Measurements from ENCODE around the gene UGT1A6.
"Not testable (repeated sequence)": the region's sequence is repeated elsewhere in the genome, so short reads cannot be mapped to it uniquely, and the experiment has no call there.

The UGT1A6 gene

DNA sequence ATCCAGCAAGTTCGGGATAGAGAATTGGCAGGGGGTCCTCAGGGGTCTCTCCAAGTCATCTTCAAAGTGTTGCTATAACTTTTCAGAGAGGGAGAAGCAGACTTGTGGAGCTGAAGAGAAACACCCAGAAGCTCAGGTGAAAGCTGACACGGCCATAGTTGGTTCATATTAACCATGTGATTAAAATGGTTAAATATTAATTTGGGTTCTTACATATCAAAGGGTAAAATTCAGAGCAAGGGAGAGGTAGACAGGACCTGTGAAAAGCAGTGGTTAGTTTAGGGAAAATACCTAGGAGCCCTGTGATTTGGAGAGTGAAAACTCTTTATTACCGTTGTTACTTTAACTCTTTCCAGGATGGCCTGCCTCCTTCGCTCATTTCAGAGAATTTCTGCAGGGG lies at the start of gene UGT1A6:
UGT1A6 (plus strand) TSS at position 243 of the 400 bp plus-strand sequence; CDS start at position 358, 115 bp downstream.
- DNase-seq (ENCODE audit: low spot score in 2 of 2): no peak
- Mint-ChIP-seq H3K4me1 (no peaks in the 10 kb centered on the region), H3K9me3 (no peaks in the 10 kb centered on the region), H3K27me3 (peaks cover 71% of the 10 kb centered on the region), H3K27ac (ENCODE audit: low read depth) (no peak within 1 kb of the TSS), H3K36me3 (ENCODE audit: insufficient read depth) (no peaks in the 10 kb centered on the region), H3K4me3 (no peak within 1 kb of the TSS)
- ATAC-seq (replicated peaks; ENCODE audit: extremely low read depth, poor library complexity, severe bottlenecking): no peak

GRCh38 chr2:233643128-233643527 lies 49.6 kb upstream of the UGT1A6 start:
- DNase-seq (ENCODE audit: low spot score in 2 of 2): no peak
- peaks cover 35% of the 10 kb centered on the region for H3K27me3 Mint-ChIP-seq
- ATAC-seq (replicated peaks; ENCODE audit: extremely low read depth, poor library complexity, severe bottlenecking): no peak

DNA sequence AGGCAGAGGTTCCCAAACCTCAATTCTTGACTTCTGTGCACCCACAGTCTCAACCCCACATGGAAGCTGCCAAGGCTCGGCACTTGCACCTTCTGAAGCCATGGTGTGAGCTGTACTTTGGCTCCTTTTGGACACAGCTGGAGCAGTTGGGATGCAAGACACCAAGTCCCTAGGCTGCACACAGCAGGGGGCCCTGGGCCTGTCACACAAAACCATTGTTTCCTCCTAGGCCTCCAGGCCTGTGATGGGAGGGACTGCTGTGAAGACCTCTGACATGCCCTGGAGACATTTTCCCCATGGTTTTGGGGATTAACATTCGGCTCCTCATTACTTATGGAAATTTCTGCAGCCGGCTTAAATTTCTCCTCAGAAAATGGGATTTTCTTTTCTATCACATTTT lies 46.7 kb upstream of the UGT1A6 start:
- not testable (repeated sequence) for ATAC-seq (replicated peaks; ENCODE audit: extremely low read depth, poor library complexity, severe bottlenecking); H3K27ac Mint-ChIP-seq (ENCODE audit: low read depth); H3K4me1 Mint-ChIP-seq; H3K4me3 Mint-ChIP-seq; DNase-seq (ENCODE audit: low spot score in 2 of 2); H3K36me3 Mint-ChIP-seq (ENCODE audit: insufficient read depth); H3K9me3 Mint-ChIP-seq
- peaks cover 46% of the 10 kb centered on the region for H3K27me3 Mint-ChIP-seq

More at GRCh38 chr2:233643128-233643527, 49.6 kb upstream of the UGT1A6 start:
- Mint-ChIP-seq H3K36me3 (ENCODE audit: insufficient read depth) (peaks cover 2% of the 10 kb centered on the region), H3K4me1 (no peaks in the 10 kb centered on the region), H3K9me3 (peaks cover 6% of the 10 kb centered on the region), H3K27ac (ENCODE audit: low read depth) (no peak overlapping the region), H3K4me3 (no peak overlapping the region)

- Mint-ChIP-seq H3K4me1 (no peaks in the 10 kb centered on the region), H3K36me3 (ENCODE audit: insufficient read depth) (no peaks in the 10 kb centered on the region), H3K27me3 (peaks cover 61% of the 10 kb centered on the region), H3K9me3 (peaks cover 6% of the 10 kb centered on the region), H3K27ac (ENCODE audit: low read depth) (no peak overlapping the region), H3K4me3 (no peak overlapping the region)
- DNase-seq (ENCODE audit: low spot score in 2 of 2) (no peak), ATAC-seq (replicated peaks; ENCODE audit: extremely low read depth, poor library complexity, severe bottlenecking) (no peak)
Observed at GRCh38 chr2:233650981-233651380, 41.7 kb upstream of the UGT1A6 start.

- no peaks in the 10 kb centered on the region for H3K36me3 Mint-ChIP-seq (ENCODE audit: insufficient read depth)
- ATAC-seq (replicated peaks; ENCODE audit: extremely low read depth, poor library complexity, severe bottlenecking): no peak
- H3K4me1 Mint-ChIP-seq: no peaks in the 10 kb centered on the region
- H3K27ac Mint-ChIP-seq (ENCODE audit: low read depth): no peak overlapping the region
- H3K4me3 Mint-ChIP-seq: no peak overlapping the region
- peaks cover 57% of the 10 kb centered on the region for H3K27me3 Mint-ChIP-seq
- DNase-seq (ENCODE audit: low spot score in 2 of 2): no peak
- H3K9me3 Mint-ChIP-seq: peaks cover 5% of the 10 kb centered on the region
Observed at GRCh38 chr2:233651430-233651829, 41.3 kb upstream of the UGT1A6 start.

DNA sequence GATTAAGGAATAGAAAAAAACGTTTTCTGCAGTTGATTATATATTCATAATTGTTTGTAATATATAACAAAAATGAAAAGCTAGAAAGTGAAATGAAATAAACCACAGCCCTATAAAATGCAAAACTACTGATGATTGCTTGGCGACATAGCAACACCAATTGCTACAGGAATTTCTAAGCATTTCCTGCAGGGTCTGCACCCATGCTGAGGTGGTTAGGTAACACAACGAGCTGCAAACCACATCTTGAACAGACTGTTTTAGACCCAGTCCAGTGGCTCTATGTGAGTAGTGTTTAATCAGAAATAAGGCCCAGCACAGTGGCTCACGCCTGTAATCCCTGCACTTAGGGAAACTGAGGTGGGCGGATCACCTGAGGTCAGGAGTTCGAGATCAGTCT lies 38.2 kb upstream of the UGT1A6 start:
- DNase-seq (ENCODE audit: low spot score in 2 of 2) (no peak), ATAC-seq (replicated peaks; ENCODE audit: extremely low read depth, poor library complexity, severe bottlenecking) (no peak)
- H3K9me3 Mint-ChIP-seq: no peaks in the 10 kb centered on the region
- peaks cover 64% of the 10 kb centered on the region for H3K27me3 Mint-ChIP-seq
- H3K27ac Mint-ChIP-seq (ENCODE audit: low read depth): no peak overlapping the region
- H3K4me1 Mint-ChIP-seq: no peaks in the 10 kb centered on the region
- no peak overlapping the region for H3K4me3 Mint-ChIP-seq
- H3K36me3 Mint-ChIP-seq (ENCODE audit: insufficient read depth): no peaks in the 10 kb centered on the region

GRCh38 chr2:233655043-233655442 lies 37.6 kb upstream of the UGT1A6 start:
- Mint-ChIP-seq H3K9me3 (no peaks in the 10 kb centered on the region), H3K36me3 (ENCODE audit: insufficient read depth) (no peaks in the 10 kb centered on the region), H3K27me3 (peaks cover 69% of the 10 kb centered on the region), H3K27ac (ENCODE audit: low read depth) (no peak overlapping the region), H3K4me1 (no peaks in the 10 kb centered on the region), H3K4me3 (no peak overlapping the region)
- no peak for DNase-seq (ENCODE audit: low spot score in 2 of 2)
- no peak for ATAC-seq (replicated peaks; ENCODE audit: extremely low read depth, poor library complexity, severe bottlenecking)

DNA sequence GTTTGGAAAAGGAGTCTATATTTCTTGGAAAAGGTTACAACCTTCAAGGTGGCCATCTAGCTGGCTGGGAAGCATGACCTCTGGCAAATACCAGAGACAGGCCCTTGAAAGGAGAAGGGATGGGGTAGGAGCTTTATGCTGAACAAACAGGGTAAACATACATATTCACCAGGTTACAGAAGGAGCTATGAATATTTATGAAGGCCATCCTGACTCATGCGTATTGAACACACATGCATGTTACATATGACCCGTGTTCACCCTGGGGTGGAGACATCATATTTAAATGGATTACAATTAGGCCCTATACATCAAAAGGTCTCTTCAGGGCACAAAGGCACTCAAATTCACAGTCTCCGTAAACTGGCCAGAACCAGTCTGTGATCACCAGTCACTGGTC lies 36.7 kb upstream of the UGT1A6 start:
- H3K4me3 Mint-ChIP-seq; H3K4me1 Mint-ChIP-seq; H3K27ac Mint-ChIP-seq (ENCODE audit: low read depth); DNase-seq (ENCODE audit: low spot score in 2 of 2); H3K36me3 Mint-ChIP-seq (ENCODE audit: insufficient read depth); ATAC-seq (replicated peaks; ENCODE audit: extremely low read depth, poor library complexity, severe bottlenecking); H3K9me3 Mint-ChIP-seq: not testable (repeated sequence)
- H3K27me3 Mint-ChIP-seq: peaks cover 69% of the 10 kb centered on the region

GRCh38 chr2:233656443-233656842 lies 36.2 kb upstream of the UGT1A6 start:
- no peaks in the 10 kb centered on the region for H3K36me3 Mint-ChIP-seq (ENCODE audit: insufficient read depth)
- H3K27ac Mint-ChIP-seq (ENCODE audit: low read depth): no peak overlapping the region
- peaks cover 71% of the 10 kb centered on the region for H3K27me3 Mint-ChIP-seq
- H3K4me3 Mint-ChIP-seq: no peak overlapping the region
- no peaks in the 10 kb centered on the region for H3K9me3 Mint-ChIP-seq
- no peak for ATAC-seq (replicated peaks; ENCODE audit: extremely low read depth, poor library complexity, severe bottlenecking)
- H3K4me1 Mint-ChIP-seq: no peaks in the 10 kb centered on the region
- no peak for DNase-seq (ENCODE audit: low spot score in 2 of 2)

DNA sequence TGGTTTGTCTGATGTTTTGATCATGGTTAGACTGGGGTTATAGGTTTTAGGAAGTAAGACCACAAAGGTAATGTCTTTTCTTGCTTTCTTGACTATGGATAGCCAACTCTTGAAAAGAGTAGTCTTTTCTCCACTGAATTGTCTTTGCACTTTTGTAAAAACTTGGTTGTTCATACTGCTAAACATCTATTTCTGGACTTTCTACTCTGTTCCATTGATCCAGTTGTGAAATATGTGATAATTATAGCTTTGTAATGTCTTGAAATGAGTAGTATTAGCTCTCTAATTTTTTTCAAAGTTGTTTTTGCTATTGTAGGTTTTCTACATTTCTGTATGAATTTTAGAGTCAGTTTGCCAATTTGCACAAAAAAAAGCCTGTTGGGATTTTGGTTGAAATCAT lies 34.1 kb upstream of the UGT1A6 start:
- no peaks in the 10 kb centered on the region for H3K36me3 Mint-ChIP-seq (ENCODE audit: insufficient read depth)
- peaks cover 73% of the 10 kb centered on the region for H3K27me3 Mint-ChIP-seq
- no peak overlapping the region for H3K4me3 Mint-ChIP-seq
- DNase-seq (ENCODE audit: low spot score in 2 of 2) (no peak), ATAC-seq (replicated peaks; ENCODE audit: extremely low read depth, poor library complexity, severe bottlenecking) (no peak)
- no peaks in the 10 kb centered on the region for H3K4me1 Mint-ChIP-seq
- no peaks in the 10 kb centered on the region for H3K9me3 Mint-ChIP-seq
- H3K27ac Mint-ChIP-seq (ENCODE audit: low read depth): no peak overlapping the region

GRCh38 chr2:233663911-233664310 lies 28.8 kb upstream of the UGT1A6 start:
- Mint-ChIP-seq H3K36me3 (ENCODE audit: insufficient read depth) (no peaks in the 10 kb centered on the region), H3K4me3 (no peak overlapping the region), H3K4me1 (no peaks in the 10 kb centered on the region), H3K27me3 (peaks cover 57% of the 10 kb centered on the region), H3K27ac (ENCODE audit: low read depth) (no peak overlapping the region), H3K9me3 (no peaks in the 10 kb centered on the region)
- no peak for ATAC-seq (replicated peaks; ENCODE audit: extremely low read depth, poor library complexity, severe bottlenecking)
- DNase-seq (ENCODE audit: low spot score in 2 of 2): no peak

GRCh38 chr2:233668605-233669260 lies 24.0 kb upstream of the UGT1A6 start:
- ATAC-seq (replicated peaks; ENCODE audit: extremely low read depth, poor library complexity, severe bottlenecking) (no peak), DNase-seq (ENCODE audit: low spot score in 2 of 2) (no peak)
- H3K9me3 Mint-ChIP-seq: no peaks in the 10 kb centered on the region
- H3K4me1 Mint-ChIP-seq: no peaks in the 10 kb centered on the region
- no peak overlapping the region for H3K27ac Mint-ChIP-seq (ENCODE audit: low read depth)
- H3K4me3 Mint-ChIP-seq: no peak overlapping the region
- H3K36me3 Mint-ChIP-seq (ENCODE audit: insufficient read depth): no peaks in the 10 kb centered on the region
- H3K27me3 Mint-ChIP-seq: peaks cover 43% of the 10 kb centered on the region

- DNase-seq (ENCODE audit: low spot score in 2 of 2): no peak
- H3K27me3 Mint-ChIP-seq: peaks cover 56% of the 10 kb centered on the region
- ATAC-seq (replicated peaks; ENCODE audit: extremely low read depth, poor library complexity, severe bottlenecking): no peak
Observed at GRCh38 chr2:233671290-233672161, 21.2 kb upstream of the UGT1A6 start, which contains the start of gene UGT1A9. UGT1A9 (plus strand) TSS chr2:233671898; CDS start chr2:233671935, 37 bp downstream.

More at GRCh38 chr2:233671290-233672161, 21.2 kb upstream of the UGT1A6 start, which contains the start of gene UGT1A9:
- Mint-ChIP-seq H3K27ac (ENCODE audit: low read depth) (no peak within 1 kb of the TSS), H3K36me3 (ENCODE audit: insufficient read depth) (no peaks in the 10 kb centered on the region), H3K4me3 (no peak within 1 kb of the TSS), H3K9me3 (no peaks in the 10 kb centered on the region), H3K4me1 (no peaks in the 10 kb centered on the region)

All from central memory CD8-positive, alpha-beta T cell (primary cell).